IMR-90 (cell line): ENCODE data around the gene KIAA1328. TPM values are rescaled to one million over a fixed set of nuclear protein-coding genes. Genes with fewer than 3 reads are reported as not detected.

Experiments
- ATAC-seq: fragments of 200-7000 bp; cut with Tn5 transposase; 2 replicates; pipeline ENCODE4 v1.9.1; 2020; ENCODE audit warnings: low read depth, mild to moderate bottlenecking, moderate library complexity
- BruUV-seq: library from RNA; stranded (reverse); fragments of 400-500 nt; replicated peaks from 2 replicates; lab custom pipeline; 2021; lab: Mats Ljungman, UMichigan
- CTCF ChIA-PET: fragments of 300-600 bp; formaldehyde crosslinking; extraction: SDS; loops from one replicate; lab custom pipeline; 2021; ENCODE audit warnings: antibody characterized with exemption; lab: Yijun Ruan, JAX
- POLR2A ChIA-PET: fragments of 300-600 bp; sonication (Branson Sonifier 250); formaldehyde crosslinking; loops from one replicate; lab custom pipeline; 2022; ENCODE audit warnings: antibody characterized with exemption; ENCODE audit not compliant: unreplicated experiment; lab: Charles Lee
- DNase-seq: peaks from one replicate; pipeline ENCODE4 v3.0.0; 2013
- H2AFZ ChIP-seq: replicated peaks from 2 replicates; pipeline ENCODE3; 2013; ENCODE audit warnings: low read length, mild to moderate bottlenecking; ENCODE audit not compliant: poor library complexity
- H2AK5ac ChIP-seq: 2 replicates; pipeline ENCODE4 v1.6.1; 2013; ENCODE audit warnings: low read depth, low read length, inconsistent platforms
- H2AK9ac ChIP-seq: replicated peaks from 2 replicates; pipeline ENCODE3; 2013; ENCODE audit warnings: mild to moderate bottlenecking, low read depth, low read length, moderate library complexity; ENCODE audit not compliant: poor library complexity
- H2BK120ac ChIP-seq: 2 replicates; pipeline ENCODE4 v1.6.1; 2013; ENCODE audit warnings: low read depth, low read length, inconsistent platforms
- H2BK15ac ChIP-seq: 3 replicates; pipeline ENCODE4 v1.6.1; 2013; ENCODE audit warnings: low read depth, low read length, inconsistent platforms
- H2BK20ac ChIP-seq: 2 replicates; pipeline ENCODE4 v1.6.1; 2013; ENCODE audit warnings: low read depth, mild to moderate bottlenecking, inconsistent platforms, low read length, moderate library complexity
- H2BK5ac ChIP-seq: 2 replicates; pipeline ENCODE4 v1.6.1; 2013; ENCODE audit warnings: mild to moderate bottlenecking, low read depth, low read length, inconsistent platforms; ENCODE audit not compliant: poor library complexity, severe bottlenecking
- H3K14ac ChIP-seq: replicated peaks from 2 replicates; pipeline ENCODE4 v1.6.1; 2013; ENCODE audit warnings: low read depth, low read length, inconsistent platforms
- H3K18ac ChIP-seq: 2 replicates; pipeline ENCODE4 v1.6.1; 2013; ENCODE audit warnings: low read depth, low read length, control low read depth
- H3K23ac ChIP-seq: 2 replicates; pipeline ENCODE4 v1.6.1; 2013; ENCODE audit warnings: low read depth, low read length, inconsistent platforms
- H3K27ac ChIP-seq: 2 replicates; pipeline ENCODE4 v1.5.1; 2013; ENCODE audit warnings: mild to moderate bottlenecking, control low read depth, low read length; ENCODE audit not compliant: insufficient read depth
- H3K27me3 ChIP-seq: 2 replicates; pipeline ENCODE4 v1.6.1; 2013; ENCODE audit warnings: low read length; ENCODE audit not compliant: control insufficient read depth, insufficient read depth
- H3K36me3 ChIP-seq: 2 replicates; pipeline ENCODE4 v1.6.1; 2013; ENCODE audit warnings: low read length, mixed read lengths; ENCODE audit not compliant: control insufficient read depth, insufficient read depth
- H3K4ac ChIP-seq: 2 replicates; pipeline ENCODE4 v1.6.1; 2013; ENCODE audit warnings: low read depth, low read length, inconsistent platforms
- H3K4me1 ChIP-seq: 2 replicates; pipeline ENCODE4 v1.6.1; 2013; ENCODE audit warnings: low read length, mixed read lengths; ENCODE audit not compliant: control insufficient read depth, insufficient read depth
- H3K4me2 ChIP-seq: 2 replicates; pipeline ENCODE4 v1.6.1; 2013; ENCODE audit warnings: low read depth, mild to moderate bottlenecking, control low read depth, low read length, moderate library complexity
- H3K4me3 ChIP-seq: 2 replicates; pipeline ENCODE4 v1.5.1; 2013; ENCODE audit warnings: low read depth, mild to moderate bottlenecking, control low read depth, low read length, moderate library complexity; ENCODE audit not compliant: insufficient read depth
- H3K56ac ChIP-seq: 2 replicates; pipeline ENCODE4 v1.6.1; 2013; ENCODE audit warnings: low read length, inconsistent platforms; ENCODE audit not compliant: insufficient read depth; ENCODE audit errors: extremely low read depth
- H3K79me1 ChIP-seq, 2 experiments: 2 replicates each; pipeline ENCODE4 v1.6.1; 2013; ENCODE audit warnings: low read length in 2 of 2, inconsistent platforms in 1 of 2, low read depth in 1 of 2
- H3K9ac ChIP-seq: 2 replicates; pipeline ENCODE4 v1.6.1; 2013; ENCODE audit warnings: low read depth, low read length, control low read depth
- H3K9me1 ChIP-seq: 2 replicates; pipeline ENCODE4 v1.6.1; 2013; ENCODE audit warnings: low read length, inconsistent platforms; ENCODE audit not compliant: insufficient read depth
- H3K9me3 ChIP-seq: 2 replicates; pipeline ENCODE4 v1.6.1; 2013; ENCODE audit warnings: low read length; ENCODE audit not compliant: control insufficient read depth, insufficient read depth
- H4K20me1 ChIP-seq: 2 replicates; pipeline ENCODE4 v1.6.1; 2013; ENCODE audit warnings: low read length, inconsistent platforms; ENCODE audit not compliant: insufficient read depth
- H4K5ac ChIP-seq: 2 replicates; pipeline ENCODE4 v1.6.1; 2013; ENCODE audit warnings: mild to moderate bottlenecking, low read depth, low read length, control low read depth
- H4K8ac ChIP-seq, 2 experiments: 2 replicates each; pipeline ENCODE4 v1.6.1; 2013; ENCODE audit warnings: low read depth in 2 of 2, low read length in 2 of 2, control low read depth in 1 of 2, inconsistent platforms in 1 of 2
- H4K91ac ChIP-seq: 2 replicates; pipeline ENCODE4 v1.6.1; 2013; ENCODE audit warnings: low read depth, low read length, inconsistent platforms; ENCODE audit not compliant: insufficient read depth
- MAFK ChIP-seq: IDR thresholded peaks from 2 replicates; pipeline ENCODE4 v1.6.1; 2012; ENCODE audit warnings: low read depth, low read length, improper control_type of control experiment
- NFE2L2 ChIP-seq: fragments of 150-350 bp; IDR thresholded peaks from 2 replicates; pipeline ENCODE4 v1.6.1; 2016; ENCODE audit warnings: low read depth, mild to moderate bottlenecking, low read length
- POLR2A ChIP-seq: IDR thresholded peaks from 2 replicates; pipeline ENCODE4 v1.6.1; 2012; ENCODE audit warnings: mild to moderate bottlenecking, low read depth, low read length
- RAD21 ChIP-seq: IDR thresholded peaks from 2 replicates; pipeline ENCODE4 v1.6.1; 2012; ENCODE audit warnings: low read length, improper control_type of control experiment
- SMC3 ChIP-seq: fragments of 150-350 bp; IDR thresholded peaks from 2 replicates; pipeline ENCODE4 v1.6.1; 2016; ENCODE audit warnings: low read depth, mild to moderate bottlenecking, antibody characterized with exemption, low read length, moderate library complexity
- WGBS, 2 experiments: methylation state at CpG; one replicate each; pipeline versions ENCODE4 v1.1.5 to v1.1.7; 2013; ENCODE audit warnings: missing lambda C conversion rate in 2 of 2; ENCODE audit not compliant: insufficient read length in 1 of 2; ENCODE audit errors: extremely low coverage in 2 of 2; 5-methylcytosine and 5-hydroxymethylcytosine counted together
- dilution Hi-C: fragments of 300-500 bp; cut with HindIII; formaldehyde crosslinking; loops from one replicate; pipeline ENCODE4 v1.14.3; 2018; ENCODE audit warnings: low sequenced_read_pairs; ENCODE audit not compliant: unreplicated experiment
- in situ Hi-C: fragments of 300-500 bp; cut with MboI; formaldehyde crosslinking; loops from 3 replicates; pipeline ENCODE4 v1.14.3; 2019; ENCODE audit warnings: low sequenced_read_pairs, inconsistent platforms, mixed read lengths
- intact Hi-C: fragments of 100-400 bp; cut with micrococcal nuclease; formaldehyde crosslinking; loops from 2 replicates; pipeline ENCODE4 v1.10.0; 2022
- polyA plus RNA-seq, 3 experiments: library from polyadenylated mRNA; depleted of rRNA; stranded (reverse); fragments of >200 nt; gene quantifications; 2 replicates each; pipeline ENCODE4 v1.2.3, GENCODE V29; 2012; ENCODE audit warnings: low replicate concordance in 1 of 3
- total RNA-seq: library from RNA; depleted of rRNA; stranded (reverse); fragments of >200 nt; gene quantifications from 2 replicates; pipeline ENCODE4 v1.2.3, GENCODE V29; 2012

KIAA1328 gene
- total and polyA plus RNA-seq, 2 of the 4 experiments (the other 2 are of a cell fraction) = 2.4 to 7.0 TPM

DNA sequence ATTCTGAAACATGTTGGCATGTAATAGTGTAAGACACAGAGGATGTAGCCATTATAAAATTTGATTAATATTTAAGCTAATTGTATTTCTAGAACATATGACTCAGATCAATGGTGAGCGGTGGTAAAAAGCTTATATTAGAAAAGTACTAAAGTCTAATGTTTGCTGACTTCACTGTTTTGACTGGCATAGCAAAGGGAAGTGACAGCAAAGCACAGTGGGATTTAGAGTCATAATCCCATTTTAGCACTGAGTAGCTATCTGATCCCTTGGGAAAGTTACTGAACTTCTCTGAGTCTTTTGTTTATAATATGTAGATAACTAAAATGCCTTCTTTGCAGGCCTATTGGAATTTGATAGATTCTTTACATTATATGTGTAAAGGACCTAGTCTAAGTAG, 60.4 kb downstream of the KIAA1328 start:
- Histone ChIP-seq H2AFZ (no peak overlapping the region), H3K4ac (no peak overlapping the region), H3K9me3 (no peaks in the 10 kb centered on the region), H2BK120ac (no peak overlapping the region), H2AK5ac (no peak overlapping the region), H3K9ac (no peak overlapping the region), H2BK15ac (no peak overlapping the region), H3K4me2 (no peak overlapping the region), H4K91ac (no peak overlapping the region), H3K23ac (no peak overlapping the region), H3K36me3 (no peaks in the 10 kb centered on the region), H3K18ac (no peak overlapping the region), H4K8ac (no peak overlapping the region), H3K4me1 (no peaks in the 10 kb centered on the region), H3K14ac (no peak overlapping the region), H3K27ac (no peak overlapping the region), H3K4me3 (no peak overlapping the region), H3K56ac (no peak overlapping the region), H2BK20ac (no peak overlapping the region), H2AK9ac (no peak overlapping the region), H2BK5ac (no peak overlapping the region), H4K5ac (no peak overlapping the region), H3K9me1 (no peaks in the 10 kb centered on the region; the same call in 1 of the 2 replicates), H3K27me3 (no peaks in the 10 kb centered on the region), H3K79me1 (no peaks in the 10 kb centered on the region), H4K20me1 (no peaks in the 10 kb centered on the region)
- no TSS peak for BruUV-seq
- TF ChIP-seq POLR2A (no peak), MAFK (peak; percentile 48; the same call in 1 of the 2 replicates), SMC3 (no peak), RAD21 (no peak), NFE2L2 (no peak)
- ChIA-PET POLR2A (no interaction called here), CTCF (interaction anchor here (0.6 kb wide), 1 partner anchor 13 kb away, joined by 4 read pairs; no protein-coding TSS in a partner anchor)
- intact Hi-C loops = no loop called here
- in situ Hi-C loops = no loop called here
- dilution Hi-C loops = no loop called here
- DNase-seq (peak; percentile 55), ATAC-seq (peak; percentile 67)
- no CpG with 5 or more reads among the region's 1 CpG for WGBS, 2 experiments
